HG02610 (cell line): ENCODE data around the gene MAGI2.

Experiments used
- ATAC-seq: cut with Tn5 transposase; IDR thresholded peaks from one replicate; pipeline ENCODE4 v1.9.1; 2021; ENCODE audit warnings: mild to moderate bottlenecking, moderate library complexity; ENCODE audit not compliant: unreplicated experiment

MAGI2 gene

GRCh38 chr7:78842068-78842467, 611.4 kb downstream of the MAGI2 start:
- no peak for ATAC-seq

- ATAC-seq: no peak
Measured at GRCh38 chr7:78835897-78836296, 617.6 kb downstream of the MAGI2 start.

- no peak for ATAC-seq
Measured at GRCh38 chr7:78828317-78828716, 625.1 kb downstream of the MAGI2 start.

- no peak for ATAC-seq
Measured at GRCh38 chr7:78803501-78804127, 649.9 kb downstream of the MAGI2 start.

- ATAC-seq: no peak
Measured at GRCh38 chr7:78794101-78794500, 659.4 kb downstream of the MAGI2 start.

GRCh38 chr7:78792624-78793023, 660.8 kb downstream of the MAGI2 start:
- no peak for ATAC-seq

- no peak for ATAC-seq
Measured at GRCh38 chr7:78792006-78792405, 661.5 kb downstream of the MAGI2 start.

- no peak for ATAC-seq
Measured at GRCh38 chr7:78788464-78788863, 665.0 kb downstream of the MAGI2 start.

- ATAC-seq: no peak
Measured at GRCh38 chr7:78787854-78788253, 665.6 kb downstream of the MAGI2 start.

- ATAC-seq: no peak
Measured at GRCh38 chr7:78786055-78786454, 667.4 kb downstream of the MAGI2 start.

GRCh38 chr7:78783179-78783962, 670.1 kb downstream of the MAGI2 start:
- no peak for ATAC-seq

GRCh38 chr7:78780560-78780959, 672.9 kb downstream of the MAGI2 start:
- ATAC-seq: no peak

GRCh38 chr7:78779788-78780187, 673.7 kb downstream of the MAGI2 start:
- ATAC-seq: no peak

GRCh38 chr7:78777829-78778228, 675.6 kb downstream of the MAGI2 start:
- ATAC-seq: no peak

GRCh38 chr7:78770422-78771410, 682.8 kb downstream of the MAGI2 start:
- ATAC-seq: no peak

- peak; percentile 97 for ATAC-seq
Measured at GRCh38 chr7:78769481-78770101, 683.9 kb downstream of the MAGI2 start.

- ATAC-seq: no peak
Measured at GRCh38 chr7:78768859-78769258, 684.6 kb downstream of the MAGI2 start.

GRCh38 chr7:78765943-78766729, 687.3 kb downstream of the MAGI2 start:
- ATAC-seq: no peak

GRCh38 chr7:78764571-78764970, 688.9 kb downstream of the MAGI2 start:
- no peak for ATAC-seq

- no peak for ATAC-seq
Measured at GRCh38 chr7:78762625-78763024, 690.8 kb downstream of the MAGI2 start.
